ENCODE measurements around the gene GRK7. TPM values are rescaled to one million over a fixed set of nuclear protein-coding genes. Genes with fewer than 3 reads are reported as not detected.

The GRK7 gene
- polyA plus RNA-seq, 1 of the 3 experiments (the other 2 are of a cell fraction) = not detected

- H3K4me2 ChIP-seq = no peak overlapping the region
- TF ChIP-seq CTCF (IDR thresholded peaks at IDR 0.05) (no peak), FOXJ3 (CRISPR knock-in tag; IDR thresholded peaks at IDR 0.05) (no peak), TAF1 (IDR thresholded peaks at IDR 0.05; ENCODE audit: borderline replicate concordance, low read depth, low read length) (no peak), PBX3 (IDR thresholded peaks at IDR 0.05) (no peak), POLR2AphosphoS5 (IDR thresholded peaks at IDR 0.05; ENCODE audit: low read depth, low read length) (no peak)
- no peak overlapping the region for H3K27ac ChIP-seq (ENCODE audit: low read depth in 2 of 2, low read length in 1 of 2)
- H3F3A ChIP-seq (replicated peaks; ENCODE audit: insufficient read depth) = no peaks in the 10 kb centered on the region
- H3K79me2 ChIP-seq (ENCODE audit: insufficient read depth) = no peaks in the 10 kb centered on the region
- H3K9me3 ChIP-seq = no peaks in the 10 kb centered on the region
- H2AFZ ChIP-seq (ENCODE audit: low read depth) = no peak overlapping the region
- no peaks in the 10 kb centered on the region for H3K27me3 ChIP-seq (ENCODE audit: insufficient read depth)
- no peak for DNase-seq
- H3K9ac ChIP-seq = no peak overlapping the region
- H3K4me1 ChIP-seq (ENCODE audit: control insufficient read depth in 1 of 2, insufficient read depth in 2 of 2, low read depth in 1 of 2, low read length in 1 of 2) = peaks cover 0 to 11% of the 10 kb centered on the region in 2 experiments; a peak in 1 of 4 replicates
- ChIA-PET CTCF (interaction anchor here (1.0 to 1.5 kb wide), 3 partner anchors 9 to 110 kb away, joined by 3 to 6 read pairs (median 5); no protein-coding TSS in a partner anchor), POLR2A (no interaction called here)
- H4K20me1 ChIP-seq (ENCODE audit: insufficient read depth) = no peaks in the 10 kb centered on the region
- H3K4me3 ChIP-seq (ENCODE audit: low read depth in 2 of 2, low read length in 1 of 2) = no peak overlapping the region
- 73% methylated on average over 2 of the region's 2 CpGs for WGBS (ENCODE audit: low lambda C conversion rate)
- H3K36me3 ChIP-seq (replicated peaks in 1 of 2; ENCODE audit: control insufficient read depth in 1 of 2, insufficient read depth in 2 of 2, low read length in 1 of 2) = no peaks in the 10 kb centered on the region
- H3K9me2 ChIP-seq = no peaks in the 10 kb centered on the region
Measured at GRCh38 chr3:141764986-141765385, 1.8 kb downstream of the GRK7 start.

GRCh38 chr3:141767066-141767465 lies 3.9 kb downstream of the GRK7 start:
- TF ChIP-seq FOXM1 (IDR thresholded peaks at IDR 0.05; ENCODE audit: low read depth) = no peak
- no peak for TF ChIP-seq MAX (IDR thresholded peaks at IDR 0.05; ENCODE audit: low read depth)
- TF ChIP-seq RFX5 (IDR thresholded peaks at IDR 0.05; ENCODE audit: low read length) = no peak
- no peak for TF ChIP-seq NRF1 (IDR thresholded peaks at IDR 0.05; ENCODE audit: low read depth, low read length)
- TF ChIP-seq CHD2 (IDR thresholded peaks at IDR 0.05; ENCODE audit: low read length, partially characterized antibody) = no peak
- TF ChIP-seq FOSL2 (IDR thresholded peaks at IDR 0.05; ENCODE audit: borderline replicate concordance, low read depth) = no peak
- TF ChIP-seq EZH2phosphoT487 (IDR thresholded peaks at IDR 0.05; ENCODE audit: borderline replicate concordance, low read depth) = no peak
- TF ChIP-seq RXRA (IDR thresholded peaks at IDR 0.05; ENCODE audit: borderline replicate concordance, low read depth) = no peak
- no peak for TF ChIP-seq TCF12 (IDR thresholded peaks at IDR 0.05)
- no peak for TF ChIP-seq JUND (IDR thresholded peaks at IDR 0.05)
- no peak for TF ChIP-seq SIN3A (IDR thresholded peaks at IDR 0.05; ENCODE audit: borderline replicate concordance, low read depth, low read length)
- H3K79me2 ChIP-seq (ENCODE audit: insufficient read depth) = no peaks in the 10 kb centered on the region
- peaks cover 0 to 11% of the 10 kb centered on the region in 2 experiments; a peak in 1 of 4 replicates for H3K4me1 ChIP-seq (ENCODE audit: control insufficient read depth in 1 of 2, insufficient read depth in 2 of 2, low read depth in 1 of 2, low read length in 1 of 2)
- no peaks in the 10 kb centered on the region for H3K9me2 ChIP-seq
- no peak overlapping the region for H3K4me3 ChIP-seq (ENCODE audit: low read depth in 2 of 2, low read length in 1 of 2)
- POLR2A ChIA-PET = no interaction called here
- H3F3A ChIP-seq (replicated peaks; ENCODE audit: insufficient read depth) = no peaks in the 10 kb centered on the region
- no peak overlapping the region for H2AFZ ChIP-seq (ENCODE audit: low read depth)
- no peak for DNase-seq
- H3K9ac ChIP-seq = no peak overlapping the region
- no peak overlapping the region for H3K27ac ChIP-seq (ENCODE audit: low read depth in 2 of 2, low read length in 1 of 2)
- no peaks in the 10 kb centered on the region for H4K20me1 ChIP-seq (ENCODE audit: insufficient read depth)
- WGBS (ENCODE audit: low lambda C conversion rate) = 85% methylated on average over 2 of the region's 2 CpGs
- H3K36me3 ChIP-seq (replicated peaks in 1 of 2; ENCODE audit: control insufficient read depth in 1 of 2, insufficient read depth in 2 of 2, low read length in 1 of 2) = no peaks in the 10 kb centered on the region
- H3K9me3 ChIP-seq = no peaks in the 10 kb centered on the region
- H3K27me3 ChIP-seq (ENCODE audit: insufficient read depth) = no peaks in the 10 kb centered on the region
- no peak overlapping the region for H3K4me2 ChIP-seq
- CTCF ChIA-PET = interaction anchor here (1.3 kb wide), 1 partner anchor 28 kb away, joined by 3 read pairs; no protein-coding TSS in a partner anchor
